Cardiac fibroblast (primary cell): ENCODE results near the gene HIF3A.
A peak's percentile ranks its signal among the peaks of the same experiment; 100 is the strongest.
"Not testable (repeated sequence)": the region's sequence is repeated elsewhere in the genome, so short reads cannot be mapped to it uniquely, and the experiment has no call there.

Experiments
- DNase-seq, 2 donors: peaks; one replicate each; pipeline versions ENCODE4 v3.0.0 to v3.0.0-alpha.2; 2010; ENCODE audit warnings: low read depth in 2 of 2
- H3K4me3 ChIP-seq, 2 donors: replicated peaks in 1 of 2; 1 replicate in 1 of 2; 2 replicates in 1 of 2; pipeline ENCODE4 v1.5.1; 2011; ENCODE audit warnings: low read depth in 2 of 2, low read length in 2 of 2, mild to moderate bottlenecking in 2 of 2, moderate library complexity in 1 of 2
- CTCF ChIP-seq: IDR thresholded peaks from one replicate; pipeline ENCODE4 v1.5.1; 2011; ENCODE audit warnings: low read depth, mild to moderate bottlenecking, low read length, inconsistent platforms

Gene HIF3A

DNA sequence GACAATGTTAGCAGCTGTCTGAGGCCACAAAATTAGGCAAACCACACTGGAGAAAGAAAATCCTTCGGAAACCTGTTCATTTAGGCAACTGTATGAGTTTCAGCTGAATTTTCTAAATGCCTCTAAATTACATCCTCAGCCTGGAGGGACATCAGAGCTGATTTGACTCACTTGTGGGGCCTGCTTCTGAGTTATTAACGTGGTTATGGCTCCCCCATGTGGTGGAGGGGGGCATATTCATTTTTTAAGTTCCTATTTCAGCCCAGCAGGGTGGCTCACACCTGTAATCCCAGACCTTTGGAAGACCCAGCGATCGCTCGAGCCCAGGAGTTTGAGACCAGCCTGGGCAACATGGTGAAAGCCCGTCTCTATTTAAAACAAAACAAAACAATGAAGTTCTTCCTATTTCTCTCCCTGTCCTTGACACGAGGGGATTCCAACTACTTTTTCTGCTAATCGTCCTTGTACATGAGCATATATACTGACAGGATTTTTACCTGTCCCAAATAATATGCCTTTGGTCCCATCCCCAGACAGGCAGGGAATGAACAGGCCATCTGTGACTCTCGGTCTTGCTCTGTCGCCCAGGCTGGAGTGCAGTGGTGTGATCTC, 31.5 kb upstream of the HIF3A start:
- TF ChIP-seq CTCF: peak; percentile 72
- no peak overlapping the region for H3K4me3 ChIP-seq
- DNase-seq: peak; percentile 90

DNA sequence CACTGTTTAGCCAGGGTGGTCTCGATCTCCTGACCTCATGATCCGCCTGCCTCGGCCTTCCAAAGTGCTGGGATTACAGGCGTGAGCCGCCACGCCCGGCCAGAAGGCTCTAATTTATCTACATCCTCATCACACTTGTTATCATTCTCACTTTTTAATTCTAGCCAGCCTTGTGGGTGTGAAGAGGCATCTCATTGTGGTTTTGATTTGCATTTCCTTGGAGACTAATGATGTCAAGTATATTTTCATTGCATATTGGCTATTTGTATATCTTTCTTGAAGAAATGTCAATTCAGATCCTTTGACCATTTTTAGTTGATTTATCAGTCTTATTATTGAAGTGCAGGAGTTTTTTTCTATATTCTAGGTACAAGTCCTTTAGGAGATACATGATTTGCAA, 27.7 kb upstream of the HIF3A start:
- no peak for DNase-seq
- no peak for TF ChIP-seq CTCF

DNA sequence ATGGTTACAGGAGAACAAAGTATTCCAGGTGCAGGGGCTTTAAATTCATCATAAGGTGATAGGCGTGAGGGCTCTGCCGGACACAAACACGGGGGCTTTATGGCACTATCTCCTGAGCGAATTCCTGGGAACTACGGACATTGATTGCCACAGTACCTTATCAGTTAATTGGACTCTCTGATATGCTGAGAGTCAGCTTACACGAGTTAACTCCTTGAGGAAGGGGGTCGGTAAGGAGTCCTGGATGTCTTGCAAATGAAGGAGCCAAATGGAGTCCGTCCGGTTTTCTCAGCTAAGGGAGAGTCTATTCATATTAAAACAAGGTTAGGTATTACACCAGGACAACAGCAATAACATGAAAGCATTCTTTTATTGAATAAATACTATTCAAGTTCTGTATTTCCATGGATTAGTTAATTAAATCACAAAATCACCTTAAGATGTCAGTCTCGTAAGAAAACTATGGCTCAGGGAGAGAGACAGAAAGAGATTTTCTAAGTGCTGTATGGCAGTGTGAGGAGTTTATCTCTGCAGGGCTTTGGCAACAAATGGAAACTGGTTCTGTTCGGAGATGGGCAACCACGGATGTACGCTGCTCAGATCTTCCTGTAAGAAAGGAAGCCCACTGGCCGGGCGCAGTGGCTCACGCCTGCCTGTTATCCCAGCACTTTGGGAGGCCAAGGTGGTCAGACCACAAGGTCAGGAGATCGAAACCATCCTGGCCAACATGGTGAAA, 26.2 kb upstream of the HIF3A start:
- DNase-seq: no peak
- H3K4me3 ChIP-seq: no peak overlapping the region
- no peak for TF ChIP-seq CTCF

More for the DNA sequence above, 27.7 kb upstream of the HIF3A start:
- H3K4me3 ChIP-seq: no peak overlapping the region

GRCh38 chr19:46271481-46272197, 25.2 kb upstream of the HIF3A start:
- TF ChIP-seq CTCF: no peak
- no peak overlapping the region for H3K4me3 ChIP-seq
- DNase-seq: peak; percentile 78 to 97

- DNase-seq: peak in 1 of 2 donors; percentile 48
- H3K4me3 ChIP-seq: not testable (repeated sequence)
Measured at GRCh38 chr19:46273931-46274330, 22.9 kb upstream of the HIF3A start.

DNA sequence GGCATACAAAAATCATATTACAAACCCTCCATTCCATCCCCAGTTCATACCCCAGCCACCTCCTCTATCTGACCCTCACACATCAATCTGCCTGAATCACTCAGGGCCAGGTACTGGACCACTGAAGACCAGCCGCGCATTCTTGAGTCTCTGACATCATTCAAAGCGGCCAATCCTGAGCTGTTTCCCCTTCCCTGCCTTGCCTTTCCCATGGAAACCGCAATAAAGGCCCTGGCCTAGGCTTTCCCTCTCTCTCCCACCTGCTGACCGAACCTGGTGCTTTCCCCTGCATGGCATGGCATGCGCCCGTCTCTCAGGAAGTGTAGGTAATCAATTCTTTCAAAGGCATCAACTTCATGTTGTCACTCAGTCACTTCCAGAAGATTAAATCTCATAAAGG, 17.7 kb upstream of the HIF3A start:
- TF ChIP-seq CTCF: no peak
- H3K4me3 ChIP-seq: no peak overlapping the region
- DNase-seq: no peak

- peak; percentile 55 to 80 for DNase-seq
- TF ChIP-seq CTCF: no peak
- no peak overlapping the region for H3K4me3 ChIP-seq
Measured at GRCh38 chr19:46283771-46284170, 13.1 kb upstream of the HIF3A start.
